Gastrocnemius medialis (tissue), 4 donors: ENCODE measurements around the gene FRMD3. TPM values are rescaled to one million over a fixed set of nuclear protein-coding genes. Genes with fewer than 3 reads are reported as not detected.

Experiments used
- ATAC-seq, 2 donors: fragments of 150-250 bp; one replicate each; pipeline ENCODE4 v1.9.1; 2016
- DNase-seq, 2 donors: peaks; one replicate each; pipeline ENCODE4 v3.0.0-alpha.2; 2019
- H3K27ac ChIP-seq, 4 donors: fragments of 200-600 bp; sonication (generic); 1 replicate in 1 of 4; 2 replicates in 3 of 4; pipeline ENCODE4 v1.5.1; 2016 to 2018; ENCODE audit warnings: mild to moderate bottlenecking in 2 of 4, moderate library complexity in 1 of 4
- H3K27me3 ChIP-seq, 3 donors: fragments of 200-600 bp; sonication (generic) in 2 of 3; 1 replicate in 1 of 3; 2 replicates in 2 of 3; pipeline versions ENCODE4 v1.5.1 to v1.6.0; 2016 to 2019; ENCODE audit warnings: mild to moderate bottlenecking in 1 of 3, moderate library complexity in 1 of 3
- H3K36me3 ChIP-seq, 2 donors: fragments of 200-600 bp; sonication (generic) in 1 of 2; one replicate each; pipeline ENCODE4 v1.5.1; 2017 to 2018
- H3K4me1 ChIP-seq, 2 donors: fragments of 200-600 bp; sonication (generic) in 1 of 2; one replicate each; pipeline ENCODE4 v1.5.1; 2016 to 2017; ENCODE audit warnings: mild to moderate bottlenecking in 2 of 2
- H3K4me3 ChIP-seq, 4 donors: fragments of 200-600 bp; sonication (generic) in 3 of 4; 1 replicate in 1 of 4; 2 replicates in 3 of 4; pipeline ENCODE4 v1.5.1; 2016 to 2019; ENCODE audit warnings: mild to moderate bottlenecking in 2 of 4
- H3K9me3 ChIP-seq, 3 donors: fragments of 200-600 bp; sonication (generic) in 2 of 3; 1 replicate in 1 of 3; 2 replicates in 2 of 3; pipeline ENCODE4 v1.5.1; 2016 to 2019
- CTCF ChIP-seq, 5 experiments: fragments of 450-650 bp in 3 of 5; fragments of 200-600 bp in 2 of 5; sonication (generic) in 2 of 5; IDR thresholded peaks in 4 of 5; conservative IDR thresholded peaks in 1 of 5; 1 replicate in 4 of 5; 2 replicates in 1 of 5; pipeline ENCODE4 v1.5.1; 2016 to 2019; ENCODE audit warnings: antibody characterized with exemption in 5 of 5, mild to moderate bottlenecking in 3 of 5, moderate library complexity in 3 of 5
- POLR2A ChIP-seq, 2 donors: fragments of 450-650 bp; IDR thresholded peaks; one replicate each; pipeline ENCODE4 v1.6.1; 2017; ENCODE audit warnings: antibody characterized with exemption in 2 of 2, mild to moderate bottlenecking in 2 of 2, moderate library complexity in 2 of 2
- in situ Hi-C, 4 donors: fragments of 200-750 bp; cut with MboI; loops; one replicate each; pipeline versions ENCODE4 v1.15.0 to v1.8.0; 2017; ENCODE audit warnings: low sequenced_read_pairs in 4 of 4
- intact Hi-C: fragments of 100-400 bp; cut with DNase I; formaldehyde crosslinking; loops from one replicate; pipeline ENCODE4 v1.15.1; 2023; ENCODE audit warnings: low total_unique reads
- total RNA-seq, 4 donors: library from RNA; depleted of rRNA; stranded (reverse); fragments of >200 nt; gene quantifications; one replicate each; pipeline versions ENCODE4 v1.1.0 to v1.2.3, GENCODE V29; 2016

FRMD3 gene
- total RNA-seq, 4 donors from 2014 or later = 62.3 to 120 (median 94.6) TPM

DNA sequence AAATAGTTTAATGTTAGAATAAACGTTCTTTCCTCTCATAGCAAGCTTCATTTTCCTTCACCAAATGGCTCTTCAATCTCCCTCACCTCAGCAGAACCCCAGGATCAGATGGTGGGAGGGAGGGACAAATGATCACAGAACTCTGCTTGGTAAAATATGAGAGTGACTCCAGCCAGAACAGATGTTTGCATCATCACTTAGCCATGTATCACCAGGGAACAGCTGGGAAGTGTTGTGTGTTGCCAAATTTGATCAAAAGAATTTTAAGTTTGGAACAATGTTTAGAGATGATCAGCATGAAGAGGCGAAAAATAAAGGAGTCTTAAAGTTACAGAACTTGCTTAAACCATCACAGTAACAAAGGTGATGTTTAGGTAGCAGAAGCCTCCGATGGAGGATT is 115.7 kb downstream of the FRMD3 start:
- Histone ChIP-seq H3K4me1 (peaks cover 7% of the 10 kb centered on the region in 2 donors), H3K9me3 (no peaks in the 10 kb centered on the region), H3K27ac (no peak overlapping the region), H3K4me3 (no peak overlapping the region), H3K27me3 (no peaks in the 10 kb centered on the region), H3K36me3 (no peaks in the 10 kb centered on the region)
- DNase-seq = no peak
- TF ChIP-seq CTCF (IDR thresholded peaks at IDR 0.05 in 4 of 5, conservative IDR thresholded peaks at IDR 0.05 in 1 of 5) (no peak), POLR2A (IDR thresholded peaks at IDR 0.05) (no peak)
- intact Hi-C loops (no loop called here), in situ Hi-C loops (no loop called here)
- ATAC-seq = no peak

- intact Hi-C loops (no loop called here), in situ Hi-C loops (no loop called here)
- H3K4me3 ChIP-seq = no peak overlapping the region
- H3K27ac ChIP-seq = no peak overlapping the region
- H3K27me3 ChIP-seq = no peaks in the 10 kb centered on the region
- TF ChIP-seq CTCF (IDR thresholded peaks at IDR 0.05 in 4 of 5, conservative IDR thresholded peaks at IDR 0.05 in 1 of 5) (no peak), POLR2A (IDR thresholded peaks at IDR 0.05) (no peak)
- no peak for ATAC-seq
- H3K9me3 ChIP-seq = no peaks in the 10 kb centered on the region
- no peaks in the 10 kb centered on the region for H3K4me1 ChIP-seq
- DNase-seq = no peak
- H3K36me3 ChIP-seq = no peaks in the 10 kb centered on the region
These were observed 117.7 kb downstream of the FRMD3 start for GRCh38 chr9:83420486-83420885.

DNA sequence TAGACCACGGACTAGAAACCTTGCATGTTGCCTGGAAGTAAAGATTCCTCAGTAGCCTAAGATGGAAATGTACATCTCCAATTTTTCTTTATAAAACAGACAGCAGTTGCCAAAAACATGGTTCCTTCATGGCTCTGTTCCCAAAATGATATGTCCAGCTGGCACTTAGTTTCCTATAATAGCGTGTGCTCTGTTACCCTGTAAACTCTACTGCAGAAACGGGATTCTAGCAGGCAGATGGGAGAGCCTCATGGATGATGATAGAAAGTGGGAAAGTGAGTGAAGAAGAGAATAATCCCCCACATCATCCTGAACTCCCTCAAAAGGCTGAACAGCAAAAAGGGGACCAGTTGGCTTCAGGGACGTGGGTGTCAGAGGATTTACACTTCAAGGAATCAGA is 118.2 kb downstream of the FRMD3 start:
- Histone ChIP-seq H3K36me3 (no peaks in the 10 kb centered on the region), H3K9me3 (no peaks in the 10 kb centered on the region), H3K4me1 (no peaks in the 10 kb centered on the region), H3K27me3 (no peaks in the 10 kb centered on the region), H3K4me3 (no peak overlapping the region), H3K27ac (no peak overlapping the region)
- DNase-seq = no peak
- no peak for ATAC-seq
- in situ Hi-C loops (no loop called here), intact Hi-C loops (no loop called here)
- TF ChIP-seq CTCF (IDR thresholded peaks at IDR 0.05 in 4 of 5, conservative IDR thresholded peaks at IDR 0.05 in 1 of 5) (no peak), POLR2A (IDR thresholded peaks at IDR 0.05) (no peak)

GRCh38 chr9:83418283-83418682 is 119.9 kb downstream of the FRMD3 start:
- no peaks in the 10 kb centered on the region for H3K27me3 ChIP-seq
- no peaks in the 10 kb centered on the region for H3K36me3 ChIP-seq
- no peak overlapping the region for H3K27ac ChIP-seq
- DNase-seq (no peak), ATAC-seq (no peak)
- in situ Hi-C loops = no loop called here
- H3K4me3 ChIP-seq = no peak overlapping the region
- no peaks in the 10 kb centered on the region for H3K4me1 ChIP-seq
- TF ChIP-seq CTCF (IDR thresholded peaks at IDR 0.05 in 4 of 5, conservative IDR thresholded peaks at IDR 0.05 in 1 of 5) = no peak
- TF ChIP-seq POLR2A (IDR thresholded peaks at IDR 0.05) = no peak
- no peaks in the 10 kb centered on the region for H3K9me3 ChIP-seq
- intact Hi-C loops = no loop called here

DNA sequence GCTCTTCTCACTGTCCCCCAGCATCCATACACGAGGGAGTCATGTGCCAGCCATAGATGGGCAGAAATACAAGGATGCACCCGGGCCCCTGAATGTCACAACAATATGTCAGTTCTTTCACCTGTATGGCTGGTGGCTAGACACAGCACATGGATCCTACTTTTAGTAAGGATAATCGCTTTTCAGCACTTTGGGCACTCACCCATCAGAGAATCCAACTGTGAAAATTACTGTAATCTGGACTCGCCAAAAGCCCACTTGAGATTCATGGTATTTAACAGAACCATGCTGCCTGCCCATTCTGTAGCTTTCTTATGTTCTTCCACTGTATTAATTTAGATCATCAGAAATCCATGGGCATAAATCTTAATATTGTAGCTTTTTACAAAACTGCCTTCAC is 124.8 kb downstream of the FRMD3 start:
- ATAC-seq (no peak), DNase-seq (no peak)
- Histone ChIP-seq H3K4me1 (no peaks in the 10 kb centered on the region), H3K9me3 (no peaks in the 10 kb centered on the region), H3K36me3 (no peaks in the 10 kb centered on the region), H3K27ac (no peak overlapping the region), H3K4me3 (no peak overlapping the region), H3K27me3 (no peaks in the 10 kb centered on the region)
- TF ChIP-seq CTCF (IDR thresholded peaks at IDR 0.05 in 4 of 5, conservative IDR thresholded peaks at IDR 0.05 in 1 of 5) (no peak), POLR2A (IDR thresholded peaks at IDR 0.05) (no peak)
- intact Hi-C loops (no loop called here), in situ Hi-C loops (no loop called here)
